ENCODE results near the gene XRCC1. TPM values are rescaled to one million over a fixed set of nuclear protein-coding genes. Genes with fewer than 3 reads are reported as not detected.

The XRCC1 gene
- polyA plus RNA-seq, 3 donors, result 13.1 to 23.0 (median 19.3) TPM

- Mint-ChIP-seq H3K27ac (no peak overlapping the region), H3K4me1 (peaks cover 16% of the 10 kb centered on the region), H3K27me3 (ENCODE audit: low read depth in 3 of 3) (peaks cover 0 to 3% (median 0%) of the 10 kb centered on the region in 3 donors), H3K9me3 (no peaks in the 10 kb centered on the region), H3K4me3 (no peak overlapping the region), H3K36me3 (peaks cover 40 to 54% of the 10 kb centered on the region in 2 donors)
- Histone ChIP-seq H3K9me3 (replicated peaks in 1 of 2; ENCODE audit: control insufficient read depth in 1 of 2, insufficient read depth in 1 of 2, low read length in 2 of 2) (no peaks in the 10 kb centered on the region), H3K4me1 (ENCODE audit: control insufficient read depth in 1 of 2, insufficient read depth in 2 of 2, low read length in 2 of 2) (peaks cover 23 to 28% of the 10 kb centered on the region in 2 donors), H3K4me3 (replicated peaks in 1 of 3; ENCODE audit: low read depth in 2 of 3, low read length in 3 of 3) (no peak overlapping the region), H2AFZ (ENCODE audit: insufficient read depth, low read depth, low read length, poor library complexity, severe bottlenecking) (no peak overlapping the region), H4K20me1 (ENCODE audit: insufficient read depth, low read length) (peaks cover 15% of the 10 kb centered on the region), H3K27ac (ENCODE audit: low read depth in 1 of 2, low read length in 2 of 2) (no peak overlapping the region), H3K4me2 (replicated peaks; ENCODE audit: extremely low read depth, low read length, poor library complexity, severe bottlenecking) (no peak overlapping the region), H3K36me3 (replicated peaks in 1 of 2; ENCODE audit: control insufficient read depth in 1 of 2, insufficient read depth in 2 of 2, low read length in 2 of 2) (peaks cover 20 to 31% of the 10 kb centered on the region in 2 donors), H3K27me3 (ENCODE audit: control insufficient read depth in 2 of 2, insufficient read depth in 2 of 2, low read length in 2 of 2) (no peaks in the 10 kb centered on the region), H3K9ac (ENCODE audit: insufficient read depth, low read length, poor library complexity, severe bottlenecking) (no peak overlapping the region), H3K79me2 (ENCODE audit: insufficient read depth, low read length) (peaks cover 14% of the 10 kb centered on the region)
- no peak for DNase-seq
- no peak for TF ChIP-seq CTCF (IDR thresholded peaks at IDR 0.05)
- 97% methylated on average over 60 of the region's 63 CpGs for WGBS (ENCODE audit: insufficient coverage)
- intact Hi-C loops (cut with micrococcal nuclease), result loop anchor here in 1 of 2 donors (10.0 kb wide), 1 partner anchor 57 kb away; the partner anchor contains the start of gene ZNF575
These were observed 16.8 kb upstream of the XRCC1 start for GRCh38 chr19:43591904-43592772.

- H3K79me2 ChIP-seq (ENCODE audit: insufficient read depth, low read length), result peaks cover 6% of the 10 kb centered on the region
- H3K9me3 ChIP-seq (replicated peaks in 1 of 2; ENCODE audit: control insufficient read depth in 1 of 2, insufficient read depth in 1 of 2, low read length in 2 of 2), result no peaks in the 10 kb centered on the region
- H4K20me1 ChIP-seq (ENCODE audit: insufficient read depth, low read length), result peaks cover 15% of the 10 kb centered on the region
- H3K9ac ChIP-seq (ENCODE audit: insufficient read depth, low read length, poor library complexity, severe bottlenecking), result no peak overlapping the region
- Mint-ChIP-seq H3K9me3 (no peaks in the 10 kb centered on the region), H3K4me1 (peaks cover 8% of the 10 kb centered on the region), H3K36me3 (peaks cover 47 to 68% of the 10 kb centered on the region in 2 donors), H3K4me3 (no peak overlapping the region), H3K27ac (peak overlapping the region in 2 of 7 donors; percentile 70 to 77), H3K27me3 (ENCODE audit: low read depth in 3 of 3) (peaks cover 0 to 3% (median 0%) of the 10 kb centered on the region in 3 donors)
- intact Hi-C loops (cut with micrococcal nuclease), result loop anchor here in 1 of 2 donors (10.0 kb wide), 1 partner anchor 55 kb away; the partner anchor contains the start of gene ZNF575
- H2AFZ ChIP-seq (ENCODE audit: insufficient read depth, low read depth, low read length, poor library complexity, severe bottlenecking), result no peak overlapping the region
- 31% methylated on average over 4 of the region's 6 CpGs for WGBS (ENCODE audit: insufficient coverage)
- no peak for TF ChIP-seq CTCF (IDR thresholded peaks at IDR 0.05)
- peaks cover 20 to 37% of the 10 kb centered on the region in 2 donors for H3K36me3 ChIP-seq (replicated peaks in 1 of 2; ENCODE audit: control insufficient read depth in 1 of 2, insufficient read depth in 2 of 2, low read length in 2 of 2)
- no peak overlapping the region for H3K4me3 ChIP-seq (replicated peaks in 1 of 3; ENCODE audit: low read depth in 2 of 3, low read length in 3 of 3)
- no peak overlapping the region for H3K27ac ChIP-seq (ENCODE audit: low read depth in 1 of 2, low read length in 2 of 2)
- no peak overlapping the region for H3K4me2 ChIP-seq (replicated peaks; ENCODE audit: extremely low read depth, low read length, poor library complexity, severe bottlenecking)
- H3K4me1 ChIP-seq (ENCODE audit: control insufficient read depth in 1 of 2, insufficient read depth in 2 of 2, low read length in 2 of 2), result peaks cover 7 to 11% of the 10 kb centered on the region in 2 donors
- no peak for DNase-seq
- H3K27me3 ChIP-seq (ENCODE audit: control insufficient read depth in 2 of 2, insufficient read depth in 2 of 2, low read length in 2 of 2), result no peaks in the 10 kb centered on the region
These were observed 14.4 kb upstream of the XRCC1 start for GRCh38 chr19:43589678-43590077.

Data from CD14-positive monocyte (primary cell).